ENCODE measurements around the gene PPM1L. TPM values are rescaled to one million over a fixed set of nuclear protein-coding genes. Genes with fewer than 3 reads are reported as not detected.

PPM1L gene
- total RNA-seq, 2 experiments from 2014 or later: 3.2 to 3.3 TPM

DNA sequence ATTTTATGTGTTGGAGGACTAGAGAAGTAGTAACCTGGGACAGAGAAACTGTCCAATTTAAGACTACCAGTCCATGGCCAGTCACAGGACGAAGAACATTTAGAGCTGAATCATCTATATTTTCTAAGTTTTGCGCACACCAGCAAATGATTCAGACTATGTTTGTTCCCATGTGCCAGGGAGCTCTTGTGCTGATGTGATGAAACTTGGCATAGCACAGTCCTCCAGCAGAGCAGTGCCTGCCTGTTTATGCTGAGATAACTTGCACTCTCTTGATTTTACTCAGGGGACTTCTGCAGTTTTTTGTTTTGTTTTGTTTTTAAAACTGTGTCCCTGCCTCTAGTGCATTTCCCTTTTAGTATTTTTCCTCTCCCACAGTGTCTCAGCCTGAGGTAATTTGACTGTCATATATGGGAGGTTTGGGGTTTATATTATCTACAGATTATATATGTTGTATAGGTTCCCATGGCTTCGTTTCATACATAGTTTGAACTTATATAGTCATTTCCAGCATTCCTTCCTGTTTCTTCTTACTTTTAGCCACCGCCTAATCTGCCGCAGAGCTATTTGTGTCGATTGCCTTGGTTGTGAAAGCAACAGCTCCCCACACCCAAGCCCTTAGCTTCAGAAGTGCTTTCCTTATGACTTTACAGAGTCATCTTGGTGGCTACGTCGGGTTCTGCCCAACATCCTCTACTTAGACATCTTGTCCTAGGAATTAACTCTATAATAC lies 45.5 kb downstream of the PPM1L start:
- POLR2A ChIA-PET: interaction anchor here (1.6 kb wide), 1 partner anchor 46 kb away, joined by 9 read pairs; no protein-coding TSS in a partner anchor
- CTCF ChIA-PET: interaction anchor here (0.7 kb wide), 1 partner anchor 8 kb away, joined by 3 read pairs; no protein-coding TSS in a partner anchor

DNA sequence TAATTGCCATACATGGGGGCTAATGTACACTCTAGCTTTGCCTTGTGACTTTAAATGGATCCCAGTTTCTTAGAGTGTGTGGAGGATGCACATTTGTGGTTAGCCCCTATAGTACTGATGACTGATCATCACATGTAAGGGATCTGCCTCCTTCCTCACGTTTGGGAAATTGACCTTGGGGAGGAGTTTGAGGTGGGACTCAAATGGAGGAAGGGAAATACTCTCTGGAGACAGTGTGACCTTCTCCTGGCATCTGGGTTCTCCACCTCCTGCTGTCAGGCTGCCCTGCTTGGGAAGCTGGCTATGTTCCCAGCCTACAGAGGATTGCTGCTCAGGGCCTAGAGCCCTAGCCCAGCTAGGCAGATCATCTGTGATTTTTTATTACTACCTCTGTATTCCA lies 48.7 kb downstream of the PPM1L start:
- ChIA-PET CTCF (no interaction called here), POLR2A (no interaction called here)

DNA sequence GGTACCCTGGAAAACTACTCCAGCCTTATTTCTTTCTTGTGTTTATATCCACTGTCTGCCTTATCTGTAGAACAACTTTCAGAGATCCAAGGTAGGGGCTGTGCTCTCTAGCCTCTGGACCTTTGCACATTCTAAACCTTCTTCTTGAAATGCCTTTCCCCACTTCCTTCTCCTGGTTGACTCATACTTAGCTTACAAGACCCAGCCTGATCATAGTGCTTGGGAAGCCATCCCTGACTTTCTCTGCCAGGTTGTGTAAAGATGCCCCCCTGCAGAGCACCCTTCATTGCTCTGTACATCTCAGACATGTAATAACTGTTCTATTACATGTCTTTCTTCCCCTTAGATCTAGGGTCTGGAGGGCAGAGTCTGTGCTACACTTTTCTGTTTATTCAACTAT lies 50.1 kb downstream of the PPM1L start:
- CTCF ChIA-PET: no interaction called here
- POLR2A ChIA-PET: no interaction called here

DNA sequence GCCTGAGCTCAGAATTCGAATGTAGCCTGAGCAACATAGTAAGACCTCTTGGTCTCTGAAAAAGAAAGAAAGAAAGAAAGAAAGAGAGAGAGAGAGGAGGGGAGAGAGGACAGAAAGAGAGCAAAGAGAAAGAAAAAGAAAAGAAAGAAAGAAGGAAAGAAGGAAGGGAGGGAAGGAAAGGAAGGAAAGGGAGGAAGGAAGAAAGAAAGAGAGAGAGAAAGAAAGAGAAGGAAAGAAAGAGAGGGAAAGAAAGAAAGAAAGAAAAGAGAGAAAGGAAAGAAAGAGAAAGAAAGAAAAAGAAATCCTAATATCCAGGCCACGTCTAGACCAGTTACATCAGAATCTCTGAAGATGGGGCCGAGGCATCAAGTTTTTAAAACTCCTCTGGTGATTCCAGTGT lies 50.7 kb downstream of the PPM1L start:
- CTCF ChIA-PET: no interaction called here

DNA sequence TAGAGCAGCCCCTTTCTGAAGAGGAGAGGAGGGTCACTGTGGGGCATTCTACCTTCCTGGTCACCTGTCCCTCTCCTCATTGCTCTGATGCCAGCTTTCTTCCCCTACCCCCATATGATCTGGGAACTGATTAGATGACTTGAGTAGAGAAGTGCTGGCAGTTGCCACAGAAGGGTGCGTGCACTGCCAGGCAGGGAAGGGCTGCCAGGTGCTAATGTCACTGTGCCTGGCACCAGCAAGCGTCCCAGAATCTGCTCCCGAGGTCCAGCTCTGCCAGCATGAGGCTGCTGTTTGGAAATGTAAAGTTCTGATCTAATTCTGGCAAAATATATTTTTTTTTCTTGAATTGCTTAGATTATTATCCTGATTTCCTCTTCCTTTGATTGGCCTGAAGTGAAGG lies 52.8 kb downstream of the PPM1L start:
- ChIA-PET POLR2A (no interaction called here), CTCF (no interaction called here)

More for the DNA sequence above, 50.7 kb downstream of the PPM1L start:
- POLR2A ChIA-PET: no interaction called here

DNA sequence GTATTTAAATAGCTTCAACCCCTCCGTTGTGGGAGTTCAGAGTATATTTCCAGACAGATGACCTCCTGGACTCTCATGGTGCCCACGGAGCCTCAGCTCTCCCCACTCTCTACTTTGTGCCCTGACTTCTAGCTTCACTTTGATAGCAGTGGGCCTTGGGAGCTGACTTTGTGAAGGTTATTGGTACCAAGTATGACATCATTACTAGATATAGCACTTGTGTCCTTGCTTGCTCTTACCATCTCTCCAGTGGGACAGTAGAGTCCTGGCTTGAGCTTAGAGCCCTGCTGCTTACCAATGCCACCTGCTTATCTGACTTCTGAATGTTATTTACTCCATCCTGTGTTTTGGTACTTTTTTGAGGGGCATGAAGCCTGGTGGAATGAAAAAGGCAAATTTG lies 53.4 kb downstream of the PPM1L start:
- ChIA-PET POLR2A (no interaction called here), CTCF (interaction anchor here (0.5 kb wide), 1 partner anchor 8 kb away, joined by 3 read pairs; no protein-coding TSS in a partner anchor)

DNA sequence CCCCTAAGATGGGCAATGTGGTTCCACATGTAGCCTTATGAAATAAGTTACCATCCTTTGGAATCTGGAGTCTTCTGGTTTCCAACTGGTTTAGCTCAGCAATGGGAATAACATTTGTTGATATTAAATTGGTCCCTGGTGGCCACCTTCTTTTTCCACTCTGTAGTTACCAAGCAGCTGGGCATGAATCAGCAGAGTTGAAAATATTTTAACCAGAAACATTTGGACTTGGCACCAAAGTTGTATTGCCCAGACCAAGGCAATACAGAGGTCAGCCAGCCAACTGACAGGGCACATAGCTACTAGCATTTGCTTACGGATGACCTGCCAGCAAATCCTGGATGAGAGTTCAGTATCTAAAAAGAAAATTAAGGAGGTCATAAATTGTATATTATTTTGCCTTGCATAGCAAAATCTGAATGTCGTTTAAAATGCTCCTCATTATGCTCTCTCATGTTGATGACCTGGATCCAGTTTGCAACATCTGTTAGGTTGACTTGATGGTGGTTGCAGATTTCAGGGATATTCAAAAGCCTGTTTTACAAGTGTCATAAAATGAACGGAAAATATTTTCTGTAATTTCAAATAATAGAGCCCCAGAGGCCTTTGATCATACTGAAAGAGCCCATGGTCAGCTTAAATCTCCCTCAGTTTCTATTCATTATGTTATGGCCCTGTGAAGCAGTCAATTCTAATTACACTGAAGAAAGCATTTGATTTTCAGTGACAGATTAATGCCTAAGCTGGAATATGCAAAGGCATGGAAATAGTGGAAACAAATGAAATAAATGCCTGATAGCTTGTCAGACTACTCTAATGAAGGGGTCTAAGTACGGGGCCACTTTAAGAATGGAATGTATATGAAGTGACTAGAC lies 54.6 kb downstream of the PPM1L start:
- ChIA-PET POLR2A (no interaction called here), CTCF (interaction anchor here (1.1 kb wide), 1 partner anchor 19 kb away, joined by 3 read pairs; no protein-coding TSS in a partner anchor)

DNA sequence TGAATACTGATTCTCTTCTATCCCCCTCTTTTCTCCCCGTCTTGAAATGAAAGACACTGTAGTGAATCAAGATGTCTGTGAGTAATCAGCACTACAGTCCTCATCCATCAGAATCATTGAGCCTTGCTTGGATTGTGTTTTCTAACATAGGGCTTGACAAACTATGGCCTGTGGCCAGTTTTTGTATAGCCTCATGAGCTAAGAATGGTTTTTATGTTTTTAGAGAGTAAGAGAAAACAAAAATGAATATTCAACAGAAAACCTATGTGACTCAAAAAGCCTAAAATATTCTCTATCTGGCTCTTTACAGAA lies 55.2 kb downstream of the PPM1L start:
- ChIA-PET POLR2A (no interaction called here), CTCF (interaction anchor here (1.1 kb wide), 1 partner anchor 20 kb away, joined by 3 read pairs; no protein-coding TSS in a partner anchor)

DNA sequence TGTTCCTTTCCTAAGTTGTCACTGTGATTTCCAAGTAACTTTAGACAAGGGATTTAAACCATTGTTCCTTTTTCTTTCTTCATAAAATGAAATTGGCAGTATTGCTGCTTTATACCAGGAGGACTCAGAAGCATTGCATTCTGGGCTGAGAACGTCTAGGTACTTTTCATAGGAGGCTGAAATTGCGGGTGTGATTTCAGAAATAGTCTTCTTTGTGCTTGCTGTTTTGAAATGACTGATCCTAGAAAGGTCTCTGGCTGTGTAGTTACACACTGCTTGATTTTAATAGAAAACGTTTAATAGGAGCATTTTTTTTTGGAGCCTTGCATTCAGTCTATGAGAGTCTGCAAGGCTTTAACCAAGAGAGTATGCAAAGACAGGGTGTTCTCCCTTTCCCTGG lies 56.3 kb downstream of the PPM1L start:
- CTCF ChIA-PET: no interaction called here
- POLR2A ChIA-PET: no interaction called here

DNA sequence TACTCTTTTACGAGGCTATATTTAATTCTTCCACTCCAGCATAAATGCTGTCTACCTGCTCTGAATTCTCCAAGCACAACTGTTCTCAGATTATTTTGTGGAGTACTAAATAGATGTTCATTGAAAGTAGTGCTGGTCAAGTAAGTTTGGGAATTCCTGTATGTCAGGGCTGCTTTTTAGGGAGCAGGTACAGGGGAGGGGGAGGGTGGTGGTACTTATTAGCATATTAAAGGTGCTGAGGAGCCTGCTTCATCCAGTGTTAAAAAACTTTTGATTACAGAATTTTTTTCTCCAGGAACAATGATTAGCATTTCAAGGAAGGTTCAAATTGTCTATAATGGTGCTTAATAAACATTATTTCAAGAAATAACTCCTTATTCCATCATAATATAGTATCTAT lies 59.2 kb downstream of the PPM1L start:
- CTCF ChIA-PET: no interaction called here
- POLR2A ChIA-PET: no interaction called here

DNA sequence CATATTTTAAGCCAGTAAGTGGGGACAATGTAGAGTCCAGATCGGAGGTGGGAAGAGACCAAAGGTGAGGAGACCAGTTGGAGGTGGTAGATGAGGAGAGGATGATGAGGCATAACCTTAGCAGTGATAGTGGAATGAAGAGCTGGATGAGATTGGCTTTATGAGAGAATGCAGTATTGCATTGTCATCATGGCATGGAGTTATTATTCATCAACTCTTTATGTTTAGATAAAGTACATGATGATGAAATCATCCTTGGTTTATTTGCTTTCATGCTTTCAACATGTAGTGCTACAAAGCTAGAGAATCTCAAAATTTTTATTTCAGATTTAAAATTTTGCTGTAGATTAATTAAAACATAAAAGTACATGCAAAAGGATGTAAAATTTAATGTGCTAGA lies 64.0 kb downstream of the PPM1L start:
- CTCF ChIA-PET: no interaction called here
- POLR2A ChIA-PET: no interaction called here

DNA sequence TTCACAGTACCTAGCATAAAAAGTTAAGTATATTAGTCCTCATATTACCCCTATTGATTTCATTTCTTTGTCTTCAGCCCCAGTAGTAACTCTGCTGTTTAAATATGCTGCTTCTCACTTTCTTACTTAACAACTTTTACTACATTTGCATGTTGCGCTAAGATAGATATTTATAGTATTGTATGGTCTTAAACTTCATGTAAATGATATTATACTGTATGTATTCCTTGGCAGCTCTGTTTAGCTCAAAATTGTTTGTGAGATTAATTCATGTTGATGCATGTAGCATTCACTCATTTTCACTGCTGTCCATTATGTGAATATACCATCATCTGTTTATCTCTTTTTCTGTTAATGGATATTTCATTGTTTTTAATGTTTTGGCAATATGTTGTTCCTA lies 64.4 kb downstream of the PPM1L start:
- CTCF ChIA-PET: no interaction called here

DNA sequence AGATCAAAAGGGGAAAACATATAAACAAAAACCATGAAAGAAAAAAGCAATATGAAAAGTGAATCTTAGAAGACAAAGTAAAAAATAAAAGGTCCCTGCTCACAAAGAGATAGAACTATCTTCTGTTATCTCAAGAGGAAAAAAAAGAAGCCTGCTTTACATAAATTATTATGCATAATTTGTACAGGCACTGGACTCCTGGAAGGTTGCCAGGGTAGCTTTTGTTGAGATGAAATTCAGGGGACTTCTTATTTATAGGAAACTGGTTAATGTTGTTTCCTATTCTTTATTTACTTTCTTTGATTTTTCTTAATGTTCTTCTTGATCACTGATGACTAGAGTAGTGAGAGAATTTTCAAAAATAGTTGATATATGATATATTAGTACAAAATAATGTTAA lies 66.9 kb downstream of the PPM1L start:
- ChIA-PET CTCF (no interaction called here), POLR2A (no interaction called here)

More for the DNA sequence above, 64.4 kb downstream of the PPM1L start:
- POLR2A ChIA-PET: no interaction called here

DNA sequence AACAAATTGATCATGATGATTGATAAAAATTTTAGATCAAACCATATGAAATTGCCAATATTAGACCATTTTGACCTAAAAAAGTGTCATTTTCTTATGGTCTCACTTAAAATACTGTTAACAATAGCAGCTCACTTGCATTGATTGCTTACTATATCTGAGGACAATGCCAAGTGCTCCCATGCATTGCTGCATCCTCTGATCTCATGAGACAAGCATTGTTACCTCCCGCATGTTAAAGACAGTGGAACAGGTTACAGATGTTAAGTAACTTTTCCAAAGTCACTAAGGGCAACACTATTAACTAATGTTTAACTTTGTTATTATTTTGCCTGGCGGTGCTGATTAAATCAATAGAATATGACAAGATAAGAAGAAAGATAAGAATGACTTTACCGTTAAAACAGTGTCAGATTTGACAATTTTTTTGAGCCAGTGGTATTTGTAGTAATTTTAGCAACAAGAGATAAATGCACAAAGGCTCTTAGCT lies 69.3 kb downstream of the PPM1L start:
- CTCF ChIA-PET: no interaction called here
- POLR2A ChIA-PET: no interaction called here

DNA sequence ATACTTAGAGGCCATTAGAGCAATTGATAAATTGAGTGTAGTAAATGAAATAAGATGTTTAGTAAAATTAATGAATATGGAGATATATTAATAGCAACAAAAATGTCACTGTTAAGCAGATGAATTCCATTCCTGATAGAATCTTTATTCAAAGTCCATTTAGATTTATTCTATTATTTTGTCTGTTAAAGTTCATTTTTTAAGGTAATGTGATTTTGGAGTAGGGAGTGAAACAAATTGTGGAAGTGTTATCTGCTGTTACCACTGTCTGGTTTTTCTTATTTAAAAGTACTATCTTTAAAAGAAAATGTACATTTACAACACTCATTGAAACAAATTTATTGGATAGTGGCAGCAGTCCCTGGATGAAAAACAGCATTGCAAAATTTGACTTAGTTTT lies 70.4 kb downstream of the PPM1L start:
- CTCF ChIA-PET: no interaction called here
- POLR2A ChIA-PET: no interaction called here

DNA sequence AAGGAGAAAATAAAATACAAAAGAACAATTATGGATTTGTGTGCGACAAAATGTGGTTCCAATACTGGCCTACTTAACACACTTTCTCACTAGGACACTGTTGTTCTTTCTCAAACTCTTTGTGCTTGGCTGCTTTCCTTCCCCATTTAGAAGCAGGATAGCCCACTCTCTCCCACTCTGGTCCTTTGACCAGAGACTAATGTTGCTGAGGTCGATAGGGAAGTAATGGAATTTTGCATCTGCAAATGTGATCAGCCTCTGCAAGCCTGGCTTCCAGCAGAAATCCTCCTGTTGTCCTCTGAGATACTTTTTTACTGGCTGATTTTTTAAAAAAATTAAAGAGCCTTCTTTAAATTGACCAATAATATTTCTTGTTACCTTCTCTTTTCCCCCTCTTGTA lies 71.0 kb downstream of the PPM1L start:
- ChIA-PET CTCF (no interaction called here), POLR2A (no interaction called here)

DNA sequence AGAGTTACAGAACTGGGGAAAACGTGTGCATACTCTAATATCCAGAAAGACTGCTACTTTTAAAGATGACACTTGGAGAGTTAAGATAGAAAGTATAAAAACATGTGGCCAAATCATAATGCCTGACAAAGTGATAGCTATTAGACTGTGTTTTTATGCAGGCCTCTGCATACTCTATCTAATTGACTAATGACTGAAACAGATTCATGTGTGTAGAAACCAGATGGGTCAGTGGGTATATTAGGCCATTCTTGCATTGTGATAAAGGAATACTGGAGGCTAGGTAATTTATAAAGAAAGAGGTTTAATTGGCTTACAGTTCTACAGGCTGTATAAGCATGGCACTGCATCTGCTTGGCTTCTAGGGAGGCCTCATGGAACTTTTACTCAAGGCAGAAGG lies 71.5 kb downstream of the PPM1L start:
- POLR2A ChIA-PET: no interaction called here
- CTCF ChIA-PET: no interaction called here

DNA sequence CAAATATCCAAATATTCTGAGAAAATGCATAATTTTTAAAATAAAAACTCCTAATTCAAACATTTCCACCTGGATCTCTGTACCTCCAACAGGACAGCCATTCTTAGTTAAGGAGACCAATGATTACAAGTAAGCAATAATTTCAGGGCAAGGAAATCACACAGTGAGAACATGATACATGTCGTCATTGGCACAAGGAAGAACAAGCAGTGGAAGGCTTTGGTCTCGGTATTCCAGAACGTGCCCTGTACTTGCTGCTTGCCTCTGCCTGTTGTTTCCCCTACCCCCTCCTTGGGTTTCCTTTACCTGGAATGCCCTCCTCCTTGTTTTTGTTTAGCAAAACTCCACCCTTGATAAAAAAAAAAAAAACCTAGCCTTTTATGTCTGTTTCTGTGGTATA lies 72.8 kb downstream of the PPM1L start:
- ChIA-PET POLR2A (no interaction called here), CTCF (no interaction called here)

DNA sequence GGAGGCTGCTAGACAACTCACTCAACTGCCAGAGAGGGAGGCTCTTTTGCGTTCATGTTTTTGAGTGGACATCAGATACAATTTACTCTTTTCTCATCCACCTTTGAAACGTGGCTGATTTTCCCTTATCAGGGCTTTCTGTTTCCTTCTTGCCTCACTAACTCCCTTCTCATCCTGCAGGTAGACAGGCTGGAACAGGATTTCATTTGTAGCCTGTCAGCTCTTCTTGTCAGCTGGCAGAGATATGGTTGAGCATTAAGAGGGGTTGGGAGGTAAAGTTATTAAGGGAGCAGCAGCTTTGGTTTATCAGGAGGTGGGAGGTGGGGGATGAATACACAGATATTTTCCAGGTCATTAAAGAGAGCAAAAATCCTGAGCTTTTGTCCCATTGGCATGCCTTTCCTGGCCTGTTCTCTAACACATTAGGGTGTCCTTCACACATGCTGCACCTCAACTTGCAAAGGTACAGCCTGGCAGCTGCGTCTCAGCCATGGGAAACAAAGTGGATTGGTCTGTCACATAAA lies 73.5 kb downstream of the PPM1L start:
- CTCF ChIA-PET: no interaction called here
- POLR2A ChIA-PET: no interaction called here

DNA sequence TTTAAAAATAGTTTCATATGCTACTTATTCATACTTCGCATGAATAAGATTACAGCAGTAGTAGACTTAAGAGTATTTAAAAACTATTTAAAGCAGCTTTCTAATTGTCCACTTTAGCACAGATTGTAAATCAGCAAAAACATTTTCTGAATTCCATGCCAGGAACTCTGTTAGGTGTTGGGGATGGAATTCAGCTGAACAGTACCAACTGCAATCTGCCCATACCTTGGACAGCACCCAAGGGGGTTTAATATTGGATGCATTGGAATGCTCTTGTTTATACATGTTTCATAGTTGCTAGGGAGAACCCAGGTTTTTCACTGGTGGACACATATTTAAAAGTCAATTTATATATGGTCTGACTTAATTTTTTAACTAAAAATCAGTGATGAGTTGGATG lies 74.8 kb downstream of the PPM1L start:
- CTCF ChIA-PET: no interaction called here
- POLR2A ChIA-PET: no interaction called here

DNA sequence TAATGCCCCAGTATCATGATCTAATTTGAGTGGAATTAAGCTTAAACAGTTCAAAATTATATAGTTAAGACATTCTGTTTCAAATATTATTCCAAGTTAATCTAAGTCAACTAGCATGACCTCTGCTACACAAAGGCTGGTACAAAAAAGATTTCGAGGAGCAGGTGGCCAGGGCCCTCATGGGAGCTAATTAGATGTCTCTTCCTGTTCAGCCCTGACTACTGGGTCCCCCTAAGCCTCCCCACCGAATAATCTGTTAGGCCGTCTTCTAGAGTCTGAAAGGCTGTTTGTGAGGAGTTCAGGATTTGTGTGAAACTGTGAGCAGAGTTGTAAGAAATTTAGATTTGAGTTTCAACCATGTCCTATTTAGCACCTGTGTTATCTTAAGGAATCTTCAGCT lies 75.4 kb downstream of the PPM1L start:
- POLR2A ChIA-PET: no interaction called here
- CTCF ChIA-PET: no interaction called here
